Osteoblast (primary cell): ENCODE measurements around the gene ADCY3. TPM values are rescaled to one million over a fixed set of nuclear protein-coding genes. Genes with fewer than 3 reads are reported as not detected.

Experiments
- DNase-seq: peaks from one replicate; pipeline ENCODE4 v3.0.0; 2011; ENCODE audit warnings: low spot score, mixed read lengths; ENCODE audit not compliant: insufficient read length; ENCODE audit errors: missing footprints
- H2AFZ ChIP-seq: 2 replicates; pipeline ENCODE4 v1.6.0; 2011; ENCODE audit warnings: mild to moderate bottlenecking, low read length
- H3K27ac ChIP-seq: 2 replicates; pipeline ENCODE4 v1.5.1; 2011; ENCODE audit warnings: mild to moderate bottlenecking, low read depth, low read length, moderate library complexity
- H3K27me3 ChIP-seq: 2 replicates; pipeline ENCODE4 v1.6.0; 2012; ENCODE audit warnings: mild to moderate bottlenecking, control low read depth, inconsistent platforms, low read length, moderate library complexity; ENCODE audit not compliant: insufficient read depth
- H3K36me3 ChIP-seq: 2 replicates; pipeline ENCODE4 v1.5.1; 2011; ENCODE audit warnings: mild to moderate bottlenecking, low read length, control low read depth, moderate library complexity; ENCODE audit not compliant: insufficient read depth
- H3K4me1 ChIP-seq: 2 replicates; pipeline ENCODE4 v1.5.1; 2011; ENCODE audit warnings: mild to moderate bottlenecking, low read length, control low read depth, moderate library complexity; ENCODE audit not compliant: insufficient read depth
- H3K4me2 ChIP-seq: 2 replicates; pipeline ENCODE4 v1.6.0; 2011; ENCODE audit warnings: mild to moderate bottlenecking, low read length; ENCODE audit not compliant: insufficient read depth
- H3K4me3 ChIP-seq: fragments of 200-600 bp; sonication (generic); 3 replicates; pipeline ENCODE4 v1.5.1; 2012; ENCODE audit warnings: mild to moderate bottlenecking, low read length, inconsistent platforms; ENCODE audit not compliant: insufficient read depth
- H3K79me2 ChIP-seq: 2 replicates; pipeline ENCODE4 v1.6.0; 2012; ENCODE audit warnings: mild to moderate bottlenecking, low read length, control low read depth, inconsistent platforms; ENCODE audit not compliant: insufficient read depth
- H3K9me3 ChIP-seq: 2 replicates; pipeline ENCODE4 v1.5.1; 2011; ENCODE audit warnings: low read depth, low read length, control low read depth
- H4K20me1 ChIP-seq: 2 replicates; pipeline ENCODE4 v1.6.0; 2012; ENCODE audit warnings: mild to moderate bottlenecking, low read length, control low read depth; ENCODE audit not compliant: insufficient read depth
- CTCF ChIP-seq: IDR thresholded peaks from 2 replicates; pipeline ENCODE4 v1.5.1; 2011; ENCODE audit warnings: mild to moderate bottlenecking, low read depth, low read length, moderate library complexity; ENCODE audit errors: extremely low read depth
- total RNA-seq: library from RNA; depleted of rRNA; stranded (reverse); fragments of >200 nt; gene quantifications from 2 replicates; pipeline ENCODE4 v1.2.3, GENCODE V29; 2012

Gene ADCY3
- total RNA-seq, 1 donor = 47.4 TPM

GRCh38 chr2:24860631-24861030 lies 59.4 kb downstream of the ADCY3 start:
- Histone ChIP-seq H3K4me2 (no peak overlapping the region), H3K36me3 (no peaks in the 10 kb centered on the region), H4K20me1 (peaks cover 13% of the 10 kb centered on the region), H3K27ac (no peak overlapping the region), H3K4me1 (peaks cover 10% of the 10 kb centered on the region), H3K4me3 (no peak overlapping the region), H3K79me2 (no peaks in the 10 kb centered on the region), H2AFZ (no peak overlapping the region), H3K27me3 (no peaks in the 10 kb centered on the region), H3K9me3 (no peaks in the 10 kb centered on the region)
- no peak for TF ChIP-seq CTCF
- DNase-seq = no peak

DNA sequence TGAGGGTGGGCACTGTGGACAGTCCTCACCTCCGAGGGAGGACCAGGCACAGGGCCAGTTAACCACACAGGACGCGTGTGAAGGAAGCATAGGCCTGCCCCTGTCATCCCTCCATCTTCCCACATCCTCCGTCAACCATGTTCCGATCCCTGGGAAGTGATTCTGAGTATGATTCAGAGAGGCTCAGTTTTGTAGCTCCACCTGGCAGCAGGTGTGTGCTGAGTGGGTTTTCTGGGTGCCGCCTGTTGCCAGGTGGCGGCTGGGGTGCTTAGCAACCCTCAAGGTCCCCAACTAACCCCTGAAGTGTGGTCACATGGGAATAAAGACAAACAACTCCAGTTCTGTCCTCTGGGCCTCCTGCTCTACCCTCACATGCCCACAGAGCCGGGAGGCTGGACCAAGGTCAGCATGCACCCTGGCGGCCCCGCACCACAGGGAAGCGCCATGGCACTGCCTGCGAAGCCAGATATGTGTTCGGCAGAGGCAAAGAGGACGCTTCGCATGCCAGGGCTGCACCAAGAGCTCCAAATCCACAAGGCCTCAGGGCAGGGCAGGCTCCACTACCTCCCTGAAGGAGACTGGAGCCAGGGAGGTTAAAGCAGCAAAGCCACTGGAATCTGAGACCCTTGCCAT lies 60.0 kb downstream of the ADCY3 start:
- Histone ChIP-seq H3K36me3 (no peaks in the 10 kb centered on the region), H3K4me3 (no peak overlapping the region), H4K20me1 (peaks cover 13% of the 10 kb centered on the region), H3K79me2 (no peaks in the 10 kb centered on the region), H3K27me3 (no peaks in the 10 kb centered on the region), H3K4me1 (peaks cover 15% of the 10 kb centered on the region), H3K4me2 (no peak overlapping the region), H3K9me3 (no peaks in the 10 kb centered on the region), H3K27ac (no peak overlapping the region), H2AFZ (no peak overlapping the region)
- no peak for TF ChIP-seq CTCF
- DNase-seq = peak; percentile 22

- TF ChIP-seq CTCF = no peak
- H3K27me3 ChIP-seq = no peaks in the 10 kb centered on the region
- H2AFZ ChIP-seq = no peak overlapping the region
- H3K4me1 ChIP-seq = peaks cover 16% of the 10 kb centered on the region
- H3K79me2 ChIP-seq = no peaks in the 10 kb centered on the region
- H3K4me2 ChIP-seq = no peak overlapping the region
- peaks cover 13% of the 10 kb centered on the region for H4K20me1 ChIP-seq
- no peaks in the 10 kb centered on the region for H3K9me3 ChIP-seq
- H3K36me3 ChIP-seq = no peaks in the 10 kb centered on the region
- no peak overlapping the region for H3K27ac ChIP-seq
- no peak overlapping the region for H3K4me3 ChIP-seq
- DNase-seq = no peak
These were observed 61.0 kb downstream of the ADCY3 start for GRCh38 chr2:24858996-24859395.

DNA sequence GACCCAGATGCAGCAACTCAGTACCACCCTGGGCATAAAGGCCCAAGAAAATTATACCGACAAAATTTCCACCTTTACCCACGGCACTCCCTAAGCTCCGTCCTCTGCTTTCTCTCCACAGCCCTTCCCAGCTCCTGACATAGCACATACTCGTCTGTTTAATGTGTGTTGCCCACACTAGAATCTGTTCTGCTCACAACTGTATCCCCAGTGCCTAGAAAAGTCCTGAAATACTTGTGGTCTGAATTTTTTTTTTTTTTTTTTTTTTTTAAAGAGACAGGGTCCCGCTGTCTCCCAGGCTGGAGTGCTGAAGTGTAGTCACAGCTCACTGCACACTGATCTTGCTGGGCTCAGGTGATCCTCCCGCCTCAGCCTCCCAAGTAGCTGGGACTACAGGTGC lies 62.3 kb downstream of the ADCY3 start:
- Histone ChIP-seq H3K36me3 (no peaks in the 10 kb centered on the region), H3K9me3 (no peaks in the 10 kb centered on the region), H3K4me1 (peaks cover 16% of the 10 kb centered on the region), H3K27me3 (no peaks in the 10 kb centered on the region), H3K79me2 (no peaks in the 10 kb centered on the region), H2AFZ (no peak overlapping the region), H3K4me3 (no peak overlapping the region), H3K27ac (no peak overlapping the region), H3K4me2 (no peak overlapping the region), H4K20me1 (peaks cover 8% of the 10 kb centered on the region)
- TF ChIP-seq CTCF = no peak
- peak; percentile 27 for DNase-seq
